ENCODE results near the gene MCM7. TPM values are rescaled to one million over a fixed set of nuclear protein-coding genes. Genes with fewer than 3 reads are reported as not detected.

MCM7 gene
- total and polyA plus RNA-seq, 2 experiments from 2014 or later = 49.6 to 61.3 TPM

- peaks cover 31% of the 10 kb centered on the region for H3K79me2 ChIP-seq (ENCODE audit: insufficient read depth)
Observed at GRCh38 chr7:100124301-100125230, 23.4 kb upstream of the MCM7 start.

GRCh38 chr7:100122568-100122967 is 21.4 kb upstream of the MCM7 start:
- in situ Hi-C loops (cut with MboI) = no loop called here
- H3K36me3 ChIP-seq (ENCODE audit: low read depth) = no peaks in the 10 kb centered on the region

More at GRCh38 chr7:100124301-100125230, 23.4 kb upstream of the MCM7 start:
- H3K4me1 ChIP-seq (ENCODE audit: insufficient read depth) = peaks cover 4% of the 10 kb centered on the region; the same call in 1 of the 2 replicates
- no peaks in the 10 kb centered on the region for H4K20me1 ChIP-seq (ENCODE audit: insufficient read depth)
- peaks cover 8% of the 10 kb centered on the region for H3F3A ChIP-seq (ENCODE audit: insufficient read depth)
- H3K9ac ChIP-seq = no peak overlapping the region
- no peaks in the 10 kb centered on the region for H3K27me3 ChIP-seq (replicated peaks; ENCODE audit: insufficient read depth)
- no peak overlapping the region for H3K4me2 ChIP-seq (ENCODE audit: unreplicated experiment)
- no peaks in the 10 kb centered on the region for H3K9me3 ChIP-seq (ENCODE audit: low read depth)
- no peaks in the 10 kb centered on the region for H3K36me3 ChIP-seq (ENCODE audit: low read depth)
- H3K9me2 ChIP-seq (ENCODE audit: insufficient read depth) = no peaks in the 10 kb centered on the region
- no peak overlapping the region for H3K4me3 ChIP-seq
- no peak for TF ChIP-seq EZH2 (IDR thresholded peaks at IDR 0.05; ENCODE audit: insufficient read depth, poor library complexity, severe bottlenecking)
- no peak for TF ChIP-seq EZH2phosphoT487 (IDR thresholded peaks at IDR 0.05; ENCODE audit: insufficient read depth, low read depth)
- WGBS, 2 experiments (ENCODE audit: low coverage in 1 of 2, low lambda C conversion rate in 2 of 2, missing lambda C conversion rate in 2 of 2) = 91 to 95% methylated on average over 4 of the region's 4 CpGs
- H3K27ac ChIP-seq = no peak overlapping the region
- in situ Hi-C loops (cut with MboI) = no loop called here
- H2AFZ ChIP-seq = no peak overlapping the region
- DNase-seq = no peak

GRCh38 chr7:100122067-100122466 is 20.9 kb upstream of the MCM7 start:
- in situ Hi-C loops (cut with MboI) = no loop called here

More at GRCh38 chr7:100122568-100122967, 21.4 kb upstream of the MCM7 start:
- H2AFZ ChIP-seq = no peak overlapping the region
- H3K9me3 ChIP-seq (ENCODE audit: low read depth) = no peaks in the 10 kb centered on the region
- H3K79me2 ChIP-seq (ENCODE audit: insufficient read depth) = peaks cover 45% of the 10 kb centered on the region
- H3K9me2 ChIP-seq (ENCODE audit: insufficient read depth) = no peaks in the 10 kb centered on the region
- no peak overlapping the region for H3K9ac ChIP-seq
- H3K27ac ChIP-seq = no peak overlapping the region
- H3K4me1 ChIP-seq (ENCODE audit: insufficient read depth) = peaks cover 10% of the 10 kb centered on the region; the same call in 1 of the 2 replicates
- no peaks in the 10 kb centered on the region for H3K27me3 ChIP-seq (replicated peaks; ENCODE audit: insufficient read depth)
- H3K4me3 ChIP-seq = no peak overlapping the region
- TF ChIP-seq EZH2phosphoT487 (IDR thresholded peaks at IDR 0.05; ENCODE audit: insufficient read depth, low read depth) (no peak), EZH2 (IDR thresholded peaks at IDR 0.05; ENCODE audit: insufficient read depth, poor library complexity, severe bottlenecking) (no peak)
- DNase-seq = no peak
- peaks cover 8% of the 10 kb centered on the region for H3F3A ChIP-seq (ENCODE audit: insufficient read depth)
- H4K20me1 ChIP-seq (ENCODE audit: insufficient read depth) = no peaks in the 10 kb centered on the region
- 92 to 100% methylated on average over 1 of the region's 1 CpG for WGBS, 2 experiments (ENCODE audit: low coverage in 1 of 2, low lambda C conversion rate in 2 of 2, missing lambda C conversion rate in 2 of 2)
- no peak overlapping the region for H3K4me2 ChIP-seq (ENCODE audit: unreplicated experiment)

GRCh38 chr7:100120733-100121036 is 19.5 kb upstream of the MCM7 start:
- Histone ChIP-seq H3K4me1 (ENCODE audit: insufficient read depth) (peaks cover 10% of the 10 kb centered on the region; the same call in 1 of the 2 replicates), H3K4me2 (ENCODE audit: unreplicated experiment) (peak overlapping the region; percentile 76), H3K9me2 (ENCODE audit: insufficient read depth) (no peaks in the 10 kb centered on the region), H3K27me3 (replicated peaks; ENCODE audit: insufficient read depth) (no peaks in the 10 kb centered on the region), H3K9ac (peak overlapping the region; percentile 84), H3K36me3 (ENCODE audit: low read depth) (no peaks in the 10 kb centered on the region), H3K4me3 (peak overlapping the region; percentile 88), H3K27ac (peak overlapping the region; percentile 87), H4K20me1 (ENCODE audit: insufficient read depth) (no peaks in the 10 kb centered on the region), H3K79me2 (ENCODE audit: insufficient read depth) (peaks cover 46% of the 10 kb centered on the region), H2AFZ (peak overlapping the region; percentile 86), H3F3A (ENCODE audit: insufficient read depth) (peaks cover 4% of the 10 kb centered on the region), H3K9me3 (ENCODE audit: low read depth) (no peaks in the 10 kb centered on the region)
- in situ Hi-C loops (cut with MboI) = no loop called here
- no peak for TF ChIP-seq EZH2phosphoT487 (IDR thresholded peaks at IDR 0.05; ENCODE audit: insufficient read depth, low read depth)
- DNase-seq = no peak
- 0% methylated on average over 1 of the region's 1 CpG for WGBS, 2 experiments (ENCODE audit: low coverage in 1 of 2, low lambda C conversion rate in 2 of 2, missing lambda C conversion rate in 2 of 2)

More at GRCh38 chr7:100122067-100122466, 20.9 kb upstream of the MCM7 start:
- peaks cover 8% of the 10 kb centered on the region for H3F3A ChIP-seq (ENCODE audit: insufficient read depth)
- WGBS, 2 experiments (ENCODE audit: low coverage in 1 of 2, low lambda C conversion rate in 2 of 2, missing lambda C conversion rate in 2 of 2) = 82 to 85% methylated on average over 13 of the region's 13 CpGs
- no peak for DNase-seq
- no peak overlapping the region for H2AFZ ChIP-seq
- no peaks in the 10 kb centered on the region for H3K9me3 ChIP-seq (ENCODE audit: low read depth)
- peaks cover 45% of the 10 kb centered on the region for H3K79me2 ChIP-seq (ENCODE audit: insufficient read depth)
- no peaks in the 10 kb centered on the region for H3K9me2 ChIP-seq (ENCODE audit: insufficient read depth)
- no peak overlapping the region for H3K4me3 ChIP-seq
- no peaks in the 10 kb centered on the region for H4K20me1 ChIP-seq (ENCODE audit: insufficient read depth)
- TF ChIP-seq EZH2 (IDR thresholded peaks at IDR 0.05; ENCODE audit: insufficient read depth, poor library complexity, severe bottlenecking) (no peak), EZH2phosphoT487 (IDR thresholded peaks at IDR 0.05; ENCODE audit: insufficient read depth, low read depth) (no peak)
- no peak overlapping the region for H3K4me2 ChIP-seq (ENCODE audit: unreplicated experiment)
- peaks cover 10% of the 10 kb centered on the region; the same call in 1 of the 2 replicates for H3K4me1 ChIP-seq (ENCODE audit: insufficient read depth)
- H3K9ac ChIP-seq = no peak overlapping the region
- H3K36me3 ChIP-seq (ENCODE audit: low read depth) = no peaks in the 10 kb centered on the region
- H3K27me3 ChIP-seq (replicated peaks; ENCODE audit: insufficient read depth) = no peaks in the 10 kb centered on the region
- H3K27ac ChIP-seq = no peak overlapping the region

Data from GM23248 (cell line).